H1 (cell line): Measurements from ENCODE around the gene SEMA5B.

Experiments
- BRCA1 ChIP-seq: IDR thresholded peaks from 2 replicates; pipeline ENCODE4 v1.6.1; 2012; ENCODE audit warnings: low read depth, low read length, improper control_type of control experiment
- CTCF ChIP-seq, 3 experiments: IDR thresholded peaks; 1 replicate in 2 of 3; 2 replicates in 1 of 3; pipeline versions ENCODE4 v1.5.1 to v1.6.1; 2011; ENCODE audit warnings: low read length in 3 of 3, mild to moderate bottlenecking in 3 of 3, inconsistent platforms in 2 of 3, low read depth in 1 of 3, moderate library complexity in 1 of 3; ENCODE audit not compliant: insufficient read depth in 1 of 3; ENCODE audit errors: control extremely low read depth in 1 of 3
- HDAC6 ChIP-seq: IDR thresholded peaks from one replicate; pipeline ENCODE4 v1.7.1; 2012; ENCODE audit warnings: low read depth, mild to moderate bottlenecking, inconsistent platforms, low read length, moderate library complexity
- POLR2A ChIP-seq, 2 experiments: IDR thresholded peaks; 1 replicate in 1 of 2; 2 replicates in 1 of 2; pipeline ENCODE4 v1.6.1; 2011; ENCODE audit warnings: low read depth in 2 of 2, low read length in 2 of 2, mild to moderate bottlenecking in 2 of 2; ENCODE audit errors: control extremely low read depth in 1 of 2
- SIN3A ChIP-seq, 2 experiments: IDR thresholded peaks in 1 of 2; conservative IDR thresholded peaks in 1 of 2; 2 replicates each; pipeline ENCODE4 v1.6.1; 2011 to 2012; ENCODE audit warnings: low read length in 2 of 2, improper control_type of control experiment in 1 of 2, low read depth in 1 of 2, mild to moderate bottlenecking in 1 of 2

GRCh38 chr3:123075359-123075758, 47.8 kb upstream of the SEMA5B start:
- TF ChIP-seq POLR2A (IDR thresholded peaks at IDR 0.05; ENCODE audit: control extremely low read depth in 1 of 2, low read depth in 2 of 2, low read length in 2 of 2) (no peak), BRCA1 (no peak), CTCF (IDR thresholded peaks at IDR 0.05; ENCODE audit: control extremely low read depth in 1 of 3, insufficient read depth in 1 of 3, low read depth in 1 of 3, low read length in 3 of 3) (no peak), HDAC6 (no peak), SIN3A (conservative IDR thresholded peaks at IDR 0.05 in 1 of 2, IDR thresholded peaks at IDR 0.05 in 1 of 2; ENCODE audit: low read depth in 1 of 2, low read length in 2 of 2) (no peak)
